Stimulated activated CD4-positive, alpha-beta T cell treated with anti-CD3 and anti-CD28 coated beads, TNF-alpha, amount 100 ng/mL, for 1 hour (primary cell): Measurements from ENCODE around the gene HID1.
A peak's percentile ranks its signal among the peaks of the same experiment; 100 is the strongest.
"Not testable (repeated sequence)": the region's sequence is repeated elsewhere in the genome, so short reads cannot be mapped to it uniquely, and the experiment has no call there.

Experiments
- DNase-seq, 3 donors: peaks; one replicate each; pipeline ENCODE4 v3.0.0-alpha.2; 2020; ENCODE audit warnings: low read depth in 3 of 3, low spot score in 1 of 3

Gene HID1, protein sequence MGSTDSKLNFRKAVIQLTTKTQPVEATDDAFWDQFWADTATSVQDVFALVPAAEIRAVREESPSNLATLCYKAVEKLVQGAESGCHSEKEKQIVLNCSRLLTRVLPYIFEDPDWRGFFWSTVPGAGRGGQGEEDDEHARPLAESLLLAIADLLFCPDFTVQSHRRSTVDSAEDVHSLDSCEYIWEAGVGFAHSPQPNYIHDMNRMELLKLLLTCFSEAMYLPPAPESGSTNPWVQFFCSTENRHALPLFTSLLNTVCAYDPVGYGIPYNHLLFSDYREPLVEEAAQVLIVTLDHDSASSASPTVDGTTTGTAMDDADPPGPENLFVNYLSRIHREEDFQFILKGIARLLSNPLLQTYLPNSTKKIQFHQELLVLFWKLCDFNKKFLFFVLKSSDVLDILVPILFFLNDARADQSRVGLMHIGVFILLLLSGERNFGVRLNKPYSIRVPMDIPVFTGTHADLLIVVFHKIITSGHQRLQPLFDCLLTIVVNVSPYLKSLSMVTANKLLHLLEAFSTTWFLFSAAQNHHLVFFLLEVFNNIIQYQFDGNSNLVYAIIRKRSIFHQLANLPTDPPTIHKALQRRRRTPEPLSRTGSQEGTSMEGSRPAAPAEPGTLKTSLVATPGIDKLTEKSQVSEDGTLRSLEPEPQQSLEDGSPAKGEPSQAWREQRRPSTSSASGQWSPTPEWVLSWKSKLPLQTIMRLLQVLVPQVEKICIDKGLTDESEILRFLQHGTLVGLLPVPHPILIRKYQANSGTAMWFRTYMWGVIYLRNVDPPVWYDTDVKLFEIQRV

DNA sequence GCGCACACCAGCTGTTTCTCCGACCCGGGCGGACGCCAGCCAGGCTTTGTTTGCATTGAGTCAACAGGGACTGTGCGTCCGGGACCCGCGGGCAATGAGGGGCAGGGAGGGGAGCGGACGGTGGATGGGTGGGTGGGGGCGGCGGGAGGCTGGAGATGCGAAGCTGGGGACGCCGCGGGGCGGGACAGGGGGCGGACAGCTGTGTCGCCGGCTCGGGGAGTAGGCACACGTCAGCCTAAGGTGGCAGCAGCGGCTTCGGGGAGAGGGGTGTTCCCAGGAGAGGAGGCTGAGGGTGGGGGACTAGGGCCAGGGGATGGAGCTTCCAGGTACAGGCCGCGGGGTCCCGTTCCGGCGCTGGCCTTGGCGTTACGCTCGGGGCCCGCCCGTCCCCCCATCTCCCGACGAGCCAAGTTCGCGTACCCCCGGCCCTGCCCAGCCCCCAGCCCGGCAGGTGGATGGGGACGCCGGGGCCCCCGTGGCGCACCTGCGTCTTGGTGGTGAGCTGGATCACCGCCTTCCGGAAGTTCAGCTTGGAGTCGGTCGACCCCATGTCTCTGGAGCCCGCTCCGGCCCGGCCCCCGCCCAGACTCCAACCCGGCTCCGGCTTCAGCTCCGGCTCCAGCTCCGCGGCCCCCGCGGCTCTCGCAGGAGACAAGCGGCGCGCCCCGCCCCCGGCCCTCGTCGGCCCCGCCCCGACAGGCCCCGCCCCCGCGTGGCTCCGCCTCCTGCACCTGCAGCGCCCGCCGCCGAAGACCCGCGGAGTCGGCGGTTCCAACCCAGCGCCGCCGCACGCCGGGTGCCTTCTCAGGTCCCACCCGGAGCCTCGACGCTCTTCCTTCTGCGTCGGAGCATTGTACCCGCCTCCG lies at the start of gene HID1:
Gene HID1 (minus strand): TSS at position 653 of the 866 bp plus-strand sequence. CDS start 103 bp downstream, at position 550.
- peak; percentile 46 to 80 (median 71) for DNase-seq

DNA sequence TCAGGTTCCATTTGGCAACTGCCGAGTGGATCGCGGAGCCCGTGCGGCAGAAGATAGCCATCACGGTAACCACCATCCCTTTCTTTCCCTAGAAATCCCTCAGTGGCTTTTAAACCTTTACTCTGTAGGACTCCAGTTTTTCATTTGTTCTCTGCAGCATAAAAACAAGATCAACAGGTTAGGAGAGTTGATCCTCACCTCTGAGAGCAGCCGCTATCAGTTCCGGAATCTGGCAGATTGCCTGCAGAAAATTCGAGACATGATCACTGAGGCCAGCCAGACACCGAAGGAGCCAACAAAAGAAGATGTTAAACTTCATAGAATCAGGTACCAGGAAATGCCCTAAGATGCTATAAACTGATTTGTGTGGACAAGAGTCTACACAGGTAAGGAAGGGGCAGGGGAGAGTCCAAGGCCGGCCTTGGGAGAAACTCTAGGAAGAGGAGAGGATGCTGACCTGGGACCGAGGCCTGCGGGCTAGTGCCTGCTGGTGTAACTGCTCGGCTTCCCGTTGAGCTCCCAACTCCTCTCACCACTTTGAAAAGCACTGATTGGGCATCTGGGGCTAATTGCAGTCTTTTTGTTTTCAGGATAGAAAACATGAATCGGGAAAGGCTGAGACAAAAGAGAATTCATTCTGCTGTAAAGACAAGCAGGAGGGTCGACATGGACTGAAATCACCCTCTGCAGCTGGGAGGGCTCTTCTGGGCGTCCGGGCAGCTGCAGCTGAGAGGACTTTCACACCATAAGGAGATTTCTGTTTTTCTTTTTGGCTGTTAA lies 48.0 kb upstream of the HID1 start:
- no peak for DNase-seq

DNA sequence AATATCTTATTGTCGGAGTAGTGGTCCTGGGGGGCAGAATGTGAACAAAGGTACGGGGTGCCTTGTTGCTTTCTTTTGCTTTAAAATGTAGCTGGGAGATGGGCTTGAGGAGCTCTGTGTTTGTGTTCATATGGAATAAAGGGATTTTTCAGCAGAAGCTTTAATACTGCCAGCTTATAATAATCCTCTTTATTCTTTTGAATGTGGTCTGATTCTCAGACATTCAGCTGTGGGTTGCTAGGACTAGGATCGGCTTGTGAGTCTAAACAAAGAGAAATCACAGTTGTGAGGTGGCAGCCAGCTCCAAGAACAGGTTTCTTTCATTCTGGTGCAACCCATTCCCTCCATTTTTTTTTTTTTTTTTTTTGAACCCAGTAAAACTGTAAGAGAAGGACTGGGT lies 47.2 kb upstream of the HID1 start:
- DNase-seq: no peak

DNA sequence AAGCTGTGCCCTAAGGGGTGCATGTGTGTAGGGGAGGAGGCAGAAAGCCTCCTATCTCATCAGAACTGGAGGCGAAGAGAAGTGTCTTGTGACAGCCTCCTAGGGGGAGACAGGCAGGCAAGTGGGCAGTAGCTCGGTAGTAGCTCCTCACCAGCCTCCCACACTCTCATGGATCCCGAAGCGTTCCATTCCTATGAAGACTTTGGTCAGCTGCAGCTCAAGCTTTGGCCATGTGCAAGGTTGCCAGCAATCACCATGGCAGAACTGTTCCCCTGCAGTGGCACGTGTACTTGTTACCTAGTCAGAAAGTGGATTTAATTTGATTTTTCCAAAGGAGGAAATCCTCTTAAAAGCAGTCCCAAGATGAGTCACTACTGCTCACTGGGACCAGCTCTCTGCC lies 46.6 kb upstream of the HID1 start:
- no peak for DNase-seq

DNA sequence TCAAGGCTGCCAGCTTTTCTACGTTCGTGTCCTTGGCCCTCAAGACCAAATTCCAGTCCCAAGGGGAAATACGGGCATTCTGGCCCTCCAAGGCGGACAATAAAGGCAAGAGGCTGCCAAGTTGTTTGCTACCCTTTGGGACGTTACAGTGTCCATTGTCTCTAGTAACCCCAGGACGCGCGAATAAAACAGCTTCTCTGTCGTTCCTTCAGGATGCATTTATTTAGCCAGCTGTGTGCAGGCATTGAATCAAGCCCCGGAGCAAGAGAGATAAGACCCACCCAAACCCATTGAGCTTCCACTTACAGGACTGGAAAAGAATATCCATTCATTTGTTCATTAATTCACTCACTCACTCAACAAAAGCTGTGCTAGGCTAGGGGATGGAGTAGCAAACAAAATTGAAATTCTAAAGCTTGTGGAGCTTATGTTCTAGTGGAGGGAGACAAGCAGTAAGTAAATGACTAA lies 40.6 kb upstream of the HID1 start:
- DNase-seq: no peak

DNA sequence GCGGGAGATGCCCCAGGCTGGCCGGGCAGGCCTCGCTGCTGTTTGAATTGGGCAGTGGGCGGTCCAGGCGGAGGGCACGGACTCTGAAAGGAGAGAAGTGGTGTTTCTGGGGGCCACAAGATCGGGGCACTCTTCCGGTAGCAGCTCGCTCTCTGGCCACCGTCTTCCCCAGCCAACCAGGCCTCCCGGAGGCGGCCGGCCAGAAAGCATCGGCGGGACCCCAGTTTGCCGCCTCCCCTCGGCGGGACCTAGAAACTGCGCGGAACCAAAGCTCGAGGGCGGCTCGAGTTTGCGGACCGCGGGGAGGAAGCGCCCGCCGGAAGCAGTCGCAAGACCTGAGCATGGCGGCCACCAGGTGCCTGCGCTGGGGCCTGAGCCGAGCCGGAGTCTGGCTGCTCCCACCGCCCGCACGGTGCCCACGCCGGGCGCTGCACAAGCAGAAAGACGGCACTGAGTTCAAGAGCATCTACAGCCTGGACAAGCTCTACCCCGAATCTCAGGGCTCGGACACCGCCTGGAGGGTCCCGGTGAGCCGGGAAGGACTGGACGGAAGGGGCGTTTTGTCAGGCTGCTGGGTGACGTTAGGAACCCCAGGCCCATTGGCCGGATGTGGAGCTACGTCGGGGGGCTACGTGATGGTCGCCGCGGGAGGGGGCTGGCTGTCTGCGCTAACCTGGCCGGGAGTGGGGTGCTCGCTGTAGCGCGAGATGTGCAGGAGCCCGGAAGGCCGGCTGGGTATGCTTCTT lies 40.0 kb upstream of the HID1 start, which contains the start of gene MRPL58:
Gene MRPL58 (plus strand): TSS at position 325 of the 746 bp plus-strand sequence. CDS start 17 bp downstream, at position 342.
- peak; percentile 47 to 67 (median 65) for DNase-seq

DNA sequence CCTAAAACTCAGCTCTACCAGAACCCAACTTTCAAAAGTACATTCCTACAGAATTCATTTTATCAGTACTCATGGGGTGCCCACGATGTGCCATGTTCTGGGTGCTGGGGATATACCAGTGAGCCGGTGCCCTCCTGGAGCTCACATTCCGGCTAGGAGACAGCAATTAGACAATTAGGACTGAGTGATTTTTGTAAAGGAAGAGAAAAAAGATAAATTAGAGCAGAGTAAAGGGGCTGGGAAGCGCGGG lies 39.5 kb upstream of the HID1 start:
- DNase-seq: no peak

DNA sequence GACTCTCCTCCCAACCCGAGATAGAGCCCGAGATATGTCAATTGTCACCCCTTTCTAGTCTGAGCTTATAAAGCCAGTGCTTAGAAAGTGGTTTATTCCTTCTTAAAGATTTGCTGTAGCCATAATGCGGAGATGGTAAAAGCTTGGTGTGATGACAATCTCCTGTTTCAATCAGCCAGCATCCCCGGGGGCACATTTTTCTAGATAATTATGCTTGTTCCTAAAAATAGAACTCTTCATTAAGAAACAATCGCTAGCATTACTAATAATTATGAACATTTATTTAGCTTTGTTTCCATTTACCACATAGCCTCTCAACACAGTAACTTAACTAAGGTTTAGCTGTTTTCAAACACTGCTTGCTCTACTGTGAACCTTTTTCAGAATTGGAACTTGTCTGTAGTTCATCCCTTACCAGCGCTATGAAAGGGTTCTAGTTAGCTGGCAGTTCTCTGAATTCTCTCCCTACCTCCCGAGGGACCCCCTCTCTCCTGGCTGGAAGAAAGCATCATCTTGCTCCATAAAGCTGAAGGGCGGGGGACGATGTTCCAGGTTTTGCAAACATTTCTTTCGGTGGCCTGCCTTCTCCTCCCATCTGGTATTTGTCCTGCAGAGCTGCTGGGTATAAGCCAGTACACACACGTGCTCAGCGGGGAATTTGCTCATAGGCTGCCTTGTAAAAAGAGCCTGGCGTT lies 39.0 kb upstream of the HID1 start:
- DNase-seq: no peak

DNA sequence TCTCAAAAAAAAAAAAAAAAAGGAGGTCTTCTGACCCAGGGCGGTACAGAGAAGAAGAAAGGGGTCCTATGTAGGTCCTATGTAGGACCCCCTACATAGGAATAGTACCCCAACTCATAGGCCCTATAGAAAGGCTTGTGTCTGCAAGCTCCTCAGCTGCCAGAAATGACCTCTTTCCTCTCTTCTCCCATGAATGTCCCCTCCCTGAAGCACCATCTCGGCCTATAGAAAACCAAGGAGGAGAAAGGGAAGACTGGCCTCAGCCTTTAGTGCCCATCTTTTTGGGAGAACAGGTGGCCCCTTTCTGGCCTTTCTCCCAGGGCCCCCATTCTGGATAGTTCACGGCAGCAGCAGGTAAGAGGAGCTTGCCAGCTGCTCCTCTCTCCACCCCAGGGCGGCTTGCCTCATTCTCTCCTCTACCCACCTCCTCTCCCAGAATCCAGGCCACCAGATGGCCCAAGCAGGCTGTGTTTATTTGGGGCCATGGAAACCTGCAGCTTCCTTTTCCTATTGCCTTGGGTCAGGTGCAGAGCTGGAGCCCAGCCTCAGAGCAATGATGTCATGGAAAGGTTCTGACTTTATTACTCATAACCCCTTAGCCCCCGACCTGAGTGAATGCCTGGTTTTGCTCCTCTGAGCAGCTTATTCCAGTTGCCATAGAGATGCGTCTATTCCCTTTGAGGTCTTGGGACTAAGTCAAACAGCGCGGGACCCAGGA lies 38.3 kb upstream of the HID1 start:
- DNase-seq: no peak

DNA sequence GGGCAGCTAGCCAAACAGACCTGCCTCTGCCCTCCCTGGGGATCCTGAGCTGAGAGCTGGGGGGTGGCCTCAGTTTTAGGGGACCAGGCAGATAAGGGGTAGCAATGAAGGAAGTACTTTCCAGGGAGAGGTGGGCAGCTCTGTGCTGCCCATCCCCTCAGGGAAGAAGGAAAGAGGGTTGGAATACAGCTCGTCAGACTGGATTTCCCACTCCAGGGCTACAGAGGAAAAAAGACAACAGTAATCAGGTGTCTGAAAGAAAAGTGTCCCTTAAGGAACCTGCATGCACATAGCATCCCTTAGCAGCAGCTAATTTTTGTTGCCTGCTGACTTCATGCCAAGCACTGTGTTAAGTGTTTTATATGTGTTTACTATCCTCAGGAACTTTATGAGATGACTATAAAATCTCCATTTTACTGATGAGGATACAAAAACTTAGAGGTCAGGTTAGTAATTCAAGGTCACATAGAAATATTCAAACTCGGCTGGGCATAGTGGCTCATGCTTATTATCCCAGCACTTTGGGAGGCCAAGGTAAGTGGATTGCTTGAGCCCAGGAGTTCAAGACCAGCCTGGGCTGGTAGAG lies 36.7 kb upstream of the HID1 start:
- DNase-seq: no peak

DNA sequence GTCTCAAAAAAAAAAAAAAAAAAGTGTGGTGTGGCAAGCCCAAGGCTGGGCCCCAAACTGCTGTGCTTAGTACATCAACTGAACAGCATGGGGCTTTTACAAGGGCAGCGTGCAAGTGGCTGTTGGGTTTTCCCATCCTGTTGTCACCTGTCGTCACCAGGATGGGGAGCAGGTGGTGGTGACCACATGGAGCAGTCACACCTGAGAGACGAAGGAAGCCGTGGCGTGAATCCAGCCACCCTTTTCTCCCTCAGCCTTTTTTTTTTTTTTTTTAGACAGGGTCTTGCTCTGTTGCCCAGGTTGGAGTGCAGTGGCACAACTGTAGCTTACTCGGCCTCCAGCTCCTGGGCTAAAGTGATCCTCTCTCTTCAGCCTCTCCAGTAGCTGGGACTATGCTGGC lies 35.8 kb upstream of the HID1 start:
- no peak for DNase-seq

DNA sequence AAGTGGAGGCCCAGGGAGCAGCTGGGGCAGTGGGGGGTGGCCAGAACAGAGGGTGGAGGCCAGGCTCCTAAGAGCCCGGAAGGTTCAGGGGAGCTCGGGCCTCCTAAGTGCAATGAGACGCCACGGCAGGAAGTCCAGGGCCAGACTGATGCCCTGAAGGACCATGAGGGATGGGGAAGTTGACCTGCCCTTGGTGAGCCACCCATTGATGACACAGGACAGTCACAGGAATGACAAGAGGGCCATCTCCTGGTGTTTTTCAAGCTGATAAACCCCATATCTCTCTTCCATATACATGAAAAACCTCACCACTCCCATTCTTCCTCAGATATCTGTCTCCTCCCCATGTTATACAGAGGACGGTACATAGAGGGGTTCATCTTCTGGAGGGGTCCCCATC lies 34.1 kb upstream of the HID1 start:
- no peak for DNase-seq

DNA sequence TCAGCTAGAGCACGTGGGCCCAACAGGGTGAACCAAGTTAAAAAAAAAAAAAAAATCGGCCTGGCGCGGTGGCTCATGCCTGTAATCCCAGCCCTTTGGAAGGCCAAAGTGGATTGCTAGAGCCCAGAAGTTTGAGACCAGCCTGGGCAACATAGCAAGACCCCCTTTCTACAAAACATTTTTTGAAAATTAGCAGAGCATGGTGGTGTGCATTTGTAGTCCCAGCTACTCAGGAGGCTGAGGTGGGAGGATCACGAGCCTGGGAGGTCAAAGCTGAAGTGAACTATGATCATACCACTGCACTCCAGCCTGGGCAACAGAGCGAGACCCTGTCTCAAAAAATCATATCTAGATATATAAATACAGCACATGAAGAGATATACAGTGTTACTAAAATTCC lies 33.5 kb upstream of the HID1 start:
- not testable (repeated sequence) for DNase-seq

DNA sequence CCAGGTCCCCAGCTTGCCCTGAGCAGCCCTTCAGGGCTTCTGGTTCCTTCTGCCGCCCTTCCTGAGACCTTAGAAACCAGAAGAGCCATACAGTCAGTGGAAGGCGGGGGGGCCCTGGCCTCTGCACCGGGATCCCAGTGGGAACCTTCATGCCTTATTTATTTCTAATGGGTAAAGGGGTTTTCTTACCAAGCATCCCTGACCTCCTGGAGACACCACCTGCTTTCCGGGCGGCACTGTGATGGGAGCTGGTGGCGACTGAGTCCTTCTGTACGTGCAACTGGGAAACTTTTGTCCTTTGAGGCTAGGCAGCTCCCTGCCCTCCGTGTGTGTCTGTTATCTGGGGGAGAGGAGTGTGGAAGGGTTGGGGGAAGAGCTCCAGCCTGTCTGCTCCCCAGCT lies 32.7 kb upstream of the HID1 start:
- no peak for DNase-seq

DNA sequence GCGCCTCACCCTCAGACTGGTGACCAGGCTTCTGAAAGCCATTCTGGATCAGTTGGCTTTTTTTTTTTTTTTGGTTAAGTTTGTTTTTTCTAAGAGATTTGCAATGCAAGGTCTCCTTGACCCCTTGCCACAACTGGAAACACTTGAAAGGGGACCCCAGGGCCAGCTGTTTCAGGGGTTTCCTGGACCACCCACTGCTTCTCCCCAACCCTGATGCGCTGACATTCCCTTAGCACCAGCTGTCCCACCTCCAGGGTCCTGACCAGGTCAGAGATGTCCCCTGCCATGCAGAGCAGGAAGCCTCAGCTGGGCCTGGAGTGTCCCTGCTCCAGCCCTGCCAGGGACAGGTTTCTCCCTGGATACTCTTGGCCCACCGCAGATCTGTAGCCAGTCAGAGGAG lies 31.8 kb upstream of the HID1 start:
- DNase-seq: no peak

DNA sequence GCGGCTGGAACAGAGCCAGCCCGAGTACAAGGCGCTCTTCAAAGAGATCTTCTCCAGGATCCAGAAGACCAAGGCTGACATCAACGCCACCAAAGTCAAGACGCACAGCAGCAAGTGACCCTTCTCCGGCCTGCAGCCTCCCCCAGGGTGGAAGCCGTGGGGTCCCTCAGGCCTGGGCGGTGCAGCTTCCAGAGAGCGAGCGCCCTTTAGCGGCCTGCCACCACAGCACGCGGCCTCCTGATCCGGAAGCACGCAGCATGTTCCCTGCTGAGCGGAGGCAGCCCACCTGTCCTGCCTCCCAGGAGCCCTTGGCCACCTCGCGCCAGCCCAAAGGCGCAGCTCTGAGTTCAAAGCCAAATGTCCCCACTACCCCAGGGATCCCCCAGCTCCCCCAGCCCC lies 31.4 kb upstream of the HID1 start:
- DNase-seq: no peak

DNA sequence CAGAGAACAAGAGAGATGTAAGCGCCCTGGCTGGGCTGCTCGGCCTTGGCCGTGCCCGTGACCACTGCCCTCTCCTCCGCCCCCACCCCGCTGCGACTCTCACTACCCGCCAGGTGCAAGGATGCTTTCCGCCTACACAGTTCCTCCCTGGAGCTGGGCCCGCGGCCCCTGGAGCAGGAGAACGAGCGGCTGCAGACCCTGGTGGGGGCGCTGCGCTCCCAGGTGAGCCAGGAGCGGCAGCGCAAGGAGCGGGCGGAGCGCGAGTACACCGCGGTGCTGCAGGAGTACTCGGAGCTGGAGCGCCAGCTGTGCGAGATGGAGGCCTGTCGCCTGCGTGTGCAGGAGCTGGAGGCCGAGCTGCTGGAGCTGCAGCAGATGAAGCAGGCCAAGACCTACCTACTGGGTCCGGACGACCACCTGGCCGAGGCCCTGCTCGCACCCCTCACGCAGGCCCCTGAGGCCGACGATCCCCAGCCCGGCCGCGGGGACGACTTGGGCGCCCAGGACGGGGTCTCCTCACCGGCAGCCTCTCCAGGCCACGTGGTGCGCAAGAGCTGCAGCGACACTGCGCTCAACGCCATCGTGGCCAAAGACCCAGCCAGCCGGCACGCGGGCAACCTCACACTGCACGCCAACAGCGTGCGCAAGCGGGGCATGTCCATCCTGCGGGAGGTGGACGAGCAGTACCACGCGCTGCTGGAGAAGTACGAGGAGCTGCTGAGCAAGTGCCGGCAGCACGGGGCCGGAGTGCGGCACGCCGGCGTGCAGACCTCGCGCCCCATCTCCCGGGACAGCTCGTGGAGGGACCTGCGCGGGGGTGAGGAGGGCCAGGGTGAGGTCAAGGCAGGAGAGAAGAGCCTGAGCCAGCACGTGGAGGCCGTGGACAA lies 30.8 kb upstream of the HID1 start:
- DNase-seq: no peak
